Mesenchymal stem cell (in vitro differentiated cells and primary cell): ENCODE data around the gene WWTR1.
A peak's percentile ranks its signal among the peaks of the same experiment; 100 is the strongest.

ENCODE experiments used
- DNase-seq: peaks from one replicate; pipeline ENCODE4 v3.0.0-alpha.2; 2013
- H2AFZ ChIP-seq: one replicate; pipeline ENCODE4 v1.6.1; 2013; ENCODE audit warnings: low read depth, mild to moderate bottlenecking, control low read depth, inconsistent platforms, low read length, moderate library complexity
- H2AK5ac ChIP-seq: 2 replicates; pipeline ENCODE4 v1.6.1; 2013; ENCODE audit warnings: low read length, moderate library complexity, mild to moderate bottlenecking, inconsistent platforms; ENCODE audit not compliant: severe bottlenecking
- H2BK120ac ChIP-seq: one replicate; pipeline ENCODE4 v1.6.1; 2013; ENCODE audit warnings: low read depth, mild to moderate bottlenecking, inconsistent platforms, low read length, moderate library complexity
- H2BK12ac ChIP-seq, 2 experiments: one replicate each; pipeline ENCODE4 v1.6.1; 2013; ENCODE audit warnings: inconsistent platforms in 2 of 2, low read length in 2 of 2, mild to moderate bottlenecking in 2 of 2, moderate library complexity in 2 of 2, control low read depth in 1 of 2
- H2BK15ac ChIP-seq: one replicate; pipeline ENCODE4 v1.6.1; 2013; ENCODE audit warnings: mild to moderate bottlenecking, low read depth, inconsistent platforms; ENCODE audit not compliant: poor library complexity, severe bottlenecking
- H2BK5ac ChIP-seq: 2 replicates; pipeline ENCODE4 v1.6.1; 2013; ENCODE audit warnings: low read depth, mild to moderate bottlenecking, low read length, control low read depth, inconsistent platforms; ENCODE audit not compliant: poor library complexity, severe bottlenecking
- H3K14ac ChIP-seq, 2 experiments: one replicate each; pipeline ENCODE4 v1.6.1; 2013; ENCODE audit warnings: inconsistent platforms in 2 of 2, low read length in 2 of 2, control low read depth in 1 of 2, mild to moderate bottlenecking in 1 of 2, moderate library complexity in 1 of 2
- H3K18ac ChIP-seq, 2 experiments: one replicate each; pipeline ENCODE4 v1.6.1; 2013; ENCODE audit warnings: inconsistent platforms in 2 of 2, low read length in 2 of 2, control low read depth in 1 of 2, low read depth in 1 of 2, mild to moderate bottlenecking in 1 of 2
- H3K23ac ChIP-seq, 2 experiments: one replicate each; pipeline ENCODE4 v1.6.1; 2013; ENCODE audit warnings: inconsistent platforms in 2 of 2, low read length in 2 of 2, mild to moderate bottlenecking in 2 of 2, moderate library complexity in 2 of 2, control low read depth in 1 of 2
- H3K27ac ChIP-seq: 2 replicates; pipeline ENCODE4 v1.5.1; 2013; ENCODE audit warnings: mild to moderate bottlenecking, moderate library complexity, low read length, control low read depth, inconsistent platforms; ENCODE audit not compliant: poor library complexity, severe bottlenecking
- H3K27me3 ChIP-seq, 2 experiments: 2 replicates each; pipeline versions ENCODE4 v1.6.1 to v1.7.0; 2013; ENCODE audit warnings: low read length in 2 of 2, mild to moderate bottlenecking in 2 of 2, moderate library complexity in 2 of 2, control low read depth in 1 of 2, inconsistent platforms in 1 of 2; ENCODE audit not compliant: control insufficient read depth in 1 of 2, insufficient read depth in 1 of 2
- H3K36me3 ChIP-seq, 2 experiments: 2 replicates each; pipeline versions ENCODE4 v1.6.1 to v1.7.0; 2013; ENCODE audit warnings: low read length in 2 of 2, control low read depth in 1 of 2, inconsistent platforms in 1 of 2, low read depth in 1 of 2, mild to moderate bottlenecking in 1 of 2; ENCODE audit not compliant: insufficient read depth in 2 of 2, control insufficient read depth in 1 of 2
- H3K4ac ChIP-seq, 2 experiments: one replicate each; pipeline ENCODE4 v1.6.1; 2013; ENCODE audit warnings: inconsistent platforms in 2 of 2, low read length in 2 of 2, mild to moderate bottlenecking in 2 of 2, moderate library complexity in 2 of 2, control low read depth in 1 of 2, low read depth in 1 of 2
- H3K4me1 ChIP-seq: 2 replicates; pipeline ENCODE4 v1.6.1; 2013; ENCODE audit warnings: low read depth, low read length, control low read depth; ENCODE audit not compliant: control insufficient read depth, insufficient read depth
- H3K4me2 ChIP-seq: 2 replicates; pipeline ENCODE4 v1.6.1; 2013; ENCODE audit warnings: low read length, mild to moderate bottlenecking, inconsistent platforms; ENCODE audit not compliant: poor library complexity, severe bottlenecking
- H3K4me3 ChIP-seq, 2 experiments: 2 replicates each; pipeline versions ENCODE4 v1.5.1 to v1.7.0; 2013; ENCODE audit warnings: low read length in 2 of 2, mild to moderate bottlenecking in 2 of 2, control low read depth in 1 of 2, low read depth in 1 of 2; ENCODE audit not compliant: insufficient read depth in 1 of 2
- H3K79me1 ChIP-seq: replicated peaks from 2 replicates; pipeline ENCODE4 v1.6.1; 2013; ENCODE audit warnings: mild to moderate bottlenecking, control low read depth, low read length, inconsistent platforms; ENCODE audit not compliant: poor library complexity, severe bottlenecking
- H3K9ac ChIP-seq: 2 replicates; pipeline ENCODE4 v1.7.0; 2013; ENCODE audit warnings: mild to moderate bottlenecking, low read length, moderate library complexity
- H3K9me3 ChIP-seq: 2 replicates; pipeline ENCODE4 v1.7.0; 2013; ENCODE audit warnings: mild to moderate bottlenecking, low read length; ENCODE audit not compliant: control insufficient read depth
- H4K8ac ChIP-seq: one replicate; pipeline ENCODE4 v1.6.1; 2013; ENCODE audit warnings: inconsistent platforms, mild to moderate bottlenecking, low read length, moderate library complexity
- H4K91ac ChIP-seq: one replicate; pipeline ENCODE4 v1.6.1; 2013; ENCODE audit warnings: mild to moderate bottlenecking, low read length, inconsistent platforms
- WGBS: methylation state at CpG from one replicate; pipeline ENCODE4 v1.1.7; 2013; ENCODE audit warnings: mixed read lengths; 5-methylcytosine and 5-hydroxymethylcytosine counted together

Gene WWTR1

GRCh38 chr3:149635396-149635795, 22.4 kb downstream of the WWTR1 start:
- Histone ChIP-seq H3K79me1 (no peaks in the 10 kb centered on the region), H3K36me3 (peaks cover 9 to 49% of the 10 kb centered on the region in 2 experiments), H3K4me3 (no peak overlapping the region), H3K27ac (no peak overlapping the region), H4K91ac (no peak overlapping the region), H3K27me3 (no peaks in the 10 kb centered on the region), H3K23ac (no peak overlapping the region), H3K4me1 (peaks cover 8% of the 10 kb centered on the region), H2AK5ac (no peak overlapping the region), H2BK12ac (no peak overlapping the region), H3K4me2 (no peak overlapping the region), H2AFZ (no peak overlapping the region), H3K14ac (no peak overlapping the region), H2BK15ac (no peak overlapping the region), H4K8ac (no peak overlapping the region), H2BK120ac (no peak overlapping the region), H3K9ac (no peak overlapping the region), H2BK5ac (no peak overlapping the region), H3K4ac (no peak overlapping the region), H3K18ac (no peak overlapping the region), H3K9me3 (no peaks in the 10 kb centered on the region)
- 95% methylated on average over 4 of the region's 4 CpGs for WGBS
- no peak for DNase-seq

GRCh38 chr3:149634573-149634972, 23.3 kb downstream of the WWTR1 start:
- Histone ChIP-seq H3K9me3 (no peaks in the 10 kb centered on the region), H3K23ac (no peak overlapping the region), H3K18ac (no peak overlapping the region), H3K79me1 (no peaks in the 10 kb centered on the region), H3K4ac (no peak overlapping the region), H3K4me1 (peaks cover 9% of the 10 kb centered on the region), H3K27me3 (no peaks in the 10 kb centered on the region), H3K27ac (no peak overlapping the region), H2BK5ac (no peak overlapping the region), H2BK12ac (no peak overlapping the region), H3K4me3 (no peak overlapping the region), H3K36me3 (peaks cover 9 to 51% of the 10 kb centered on the region in 2 experiments), H2BK120ac (no peak overlapping the region), H4K8ac (no peak overlapping the region), H3K9ac (no peak overlapping the region), H2BK15ac (no peak overlapping the region), H2AK5ac (no peak overlapping the region), H2AFZ (no peak overlapping the region), H4K91ac (no peak overlapping the region), H3K4me2 (no peak overlapping the region), H3K14ac (no peak overlapping the region)
- WGBS: 98% methylated on average over 2 of the region's 4 CpGs
- DNase-seq: no peak

GRCh38 chr3:149634072-149634471, 23.8 kb downstream of the WWTR1 start:
- DNase-seq: no peak
- Histone ChIP-seq H2AK5ac (no peak overlapping the region), H3K4me3 (no peak overlapping the region), H3K36me3 (peaks cover 9 to 49% of the 10 kb centered on the region in 2 experiments), H4K8ac (no peak overlapping the region), H3K79me1 (no peaks in the 10 kb centered on the region), H3K23ac (no peak overlapping the region), H3K4ac (no peak overlapping the region), H4K91ac (no peak overlapping the region), H2BK12ac (no peak overlapping the region), H2BK120ac (no peak overlapping the region), H3K27me3 (no peaks in the 10 kb centered on the region), H2AFZ (no peak overlapping the region), H3K9ac (no peak overlapping the region), H3K4me1 (peaks cover 9% of the 10 kb centered on the region), H2BK15ac (no peak overlapping the region), H3K4me2 (no peak overlapping the region), H3K27ac (no peak overlapping the region), H3K18ac (peak overlapping the region in 1 of 2 experiments; percentile 22), H3K14ac (no peak overlapping the region), H3K9me3 (no peaks in the 10 kb centered on the region), H2BK5ac (peak overlapping the region; percentile 53)
- 100% methylated on average over 4 of the region's 4 CpGs for WGBS

GRCh38 chr3:149632225-149632624, 25.6 kb downstream of the WWTR1 start:
- Histone ChIP-seq H3K36me3 (peaks cover 5 to 52% of the 10 kb centered on the region in 2 experiments), H3K79me1 (no peaks in the 10 kb centered on the region), H3K4me2 (no peak overlapping the region), H4K8ac (no peak overlapping the region), H3K9ac (no peak overlapping the region), H3K9me3 (no peaks in the 10 kb centered on the region), H2BK15ac (no peak overlapping the region), H3K18ac (no peak overlapping the region), H3K27ac (no peak overlapping the region), H2AFZ (no peak overlapping the region), H4K91ac (no peak overlapping the region), H2AK5ac (no peak overlapping the region), H3K27me3 (no peaks in the 10 kb centered on the region), H2BK5ac (no peak overlapping the region), H2BK120ac (no peak overlapping the region), H3K4ac (no peak overlapping the region), H3K4me1 (peaks cover 12% of the 10 kb centered on the region), H2BK12ac (no peak overlapping the region), H3K4me3 (no peak overlapping the region), H3K14ac (no peak overlapping the region), H3K23ac (no peak overlapping the region)
- no peak for DNase-seq
- WGBS: 97% methylated on average over 5 of the region's 5 CpGs
